IMR-90 (cell line): ENCODE results near the gene SURF4. TPM values are rescaled to one million over a fixed set of nuclear protein-coding genes. Genes with fewer than 3 reads are reported as not detected.

ENCODE experiments used
- ATAC-seq: fragments of 200-7000 bp; cut with Tn5 transposase; 2 replicates; pipeline ENCODE4 v1.9.1; 2020; ENCODE audit warnings: low read depth, mild to moderate bottlenecking, moderate library complexity
- BruUV-seq: library from RNA; stranded (reverse); fragments of 400-500 nt; replicated peaks from 2 replicates; lab custom pipeline; 2021; lab: Mats Ljungman, UMichigan
- CTCF ChIA-PET: fragments of 300-600 bp; formaldehyde crosslinking; extraction: SDS; loops from one replicate; lab custom pipeline; 2021; ENCODE audit warnings: antibody characterized with exemption; lab: Yijun Ruan, JAX
- POLR2A ChIA-PET: fragments of 300-600 bp; sonication (Branson Sonifier 250); formaldehyde crosslinking; loops from one replicate; lab custom pipeline; 2022; ENCODE audit warnings: antibody characterized with exemption; ENCODE audit not compliant: unreplicated experiment; lab: Charles Lee
- DNase-seq: peaks from one replicate; pipeline ENCODE4 v3.0.0; 2013
- H2AFZ ChIP-seq: replicated peaks from 2 replicates; pipeline ENCODE3; 2013; ENCODE audit warnings: low read length, mild to moderate bottlenecking; ENCODE audit not compliant: poor library complexity
- H2AK5ac ChIP-seq: 2 replicates; pipeline ENCODE4 v1.6.1; 2013; ENCODE audit warnings: low read depth, low read length, inconsistent platforms
- H2AK9ac ChIP-seq: replicated peaks from 2 replicates; pipeline ENCODE3; 2013; ENCODE audit warnings: mild to moderate bottlenecking, low read depth, low read length, moderate library complexity; ENCODE audit not compliant: poor library complexity
- H2BK120ac ChIP-seq: 2 replicates; pipeline ENCODE4 v1.6.1; 2013; ENCODE audit warnings: low read depth, low read length, inconsistent platforms
- H2BK15ac ChIP-seq: 3 replicates; pipeline ENCODE4 v1.6.1; 2013; ENCODE audit warnings: low read depth, low read length, inconsistent platforms
- H2BK20ac ChIP-seq: 2 replicates; pipeline ENCODE4 v1.6.1; 2013; ENCODE audit warnings: low read depth, mild to moderate bottlenecking, inconsistent platforms, low read length, moderate library complexity
- H2BK5ac ChIP-seq: 2 replicates; pipeline ENCODE4 v1.6.1; 2013; ENCODE audit warnings: mild to moderate bottlenecking, low read depth, low read length, inconsistent platforms; ENCODE audit not compliant: poor library complexity, severe bottlenecking
- H3K14ac ChIP-seq: replicated peaks from 2 replicates; pipeline ENCODE4 v1.6.1; 2013; ENCODE audit warnings: low read depth, low read length, inconsistent platforms
- H3K18ac ChIP-seq: 2 replicates; pipeline ENCODE4 v1.6.1; 2013; ENCODE audit warnings: low read depth, low read length, control low read depth
- H3K23ac ChIP-seq: 2 replicates; pipeline ENCODE4 v1.6.1; 2013; ENCODE audit warnings: low read depth, low read length, inconsistent platforms
- H3K27ac ChIP-seq: 2 replicates; pipeline ENCODE4 v1.5.1; 2013; ENCODE audit warnings: mild to moderate bottlenecking, control low read depth, low read length; ENCODE audit not compliant: insufficient read depth
- H3K27me3 ChIP-seq: 2 replicates; pipeline ENCODE4 v1.6.1; 2013; ENCODE audit warnings: low read length; ENCODE audit not compliant: control insufficient read depth, insufficient read depth
- H3K36me3 ChIP-seq: 2 replicates; pipeline ENCODE4 v1.6.1; 2013; ENCODE audit warnings: low read length, mixed read lengths; ENCODE audit not compliant: control insufficient read depth, insufficient read depth
- H3K4ac ChIP-seq: 2 replicates; pipeline ENCODE4 v1.6.1; 2013; ENCODE audit warnings: low read depth, low read length, inconsistent platforms
- H3K4me1 ChIP-seq: 2 replicates; pipeline ENCODE4 v1.6.1; 2013; ENCODE audit warnings: low read length, mixed read lengths; ENCODE audit not compliant: control insufficient read depth, insufficient read depth
- H3K4me2 ChIP-seq: 2 replicates; pipeline ENCODE4 v1.6.1; 2013; ENCODE audit warnings: low read depth, mild to moderate bottlenecking, control low read depth, low read length, moderate library complexity
- H3K4me3 ChIP-seq: 2 replicates; pipeline ENCODE4 v1.5.1; 2013; ENCODE audit warnings: low read depth, mild to moderate bottlenecking, control low read depth, low read length, moderate library complexity; ENCODE audit not compliant: insufficient read depth
- H3K56ac ChIP-seq: 2 replicates; pipeline ENCODE4 v1.6.1; 2013; ENCODE audit warnings: low read length, inconsistent platforms; ENCODE audit not compliant: insufficient read depth; ENCODE audit errors: extremely low read depth
- H3K79me1 ChIP-seq, 2 experiments: 2 replicates each; pipeline ENCODE4 v1.6.1; 2013; ENCODE audit warnings: low read length in 2 of 2, inconsistent platforms in 1 of 2, low read depth in 1 of 2
- H3K9ac ChIP-seq: 2 replicates; pipeline ENCODE4 v1.6.1; 2013; ENCODE audit warnings: low read depth, low read length, control low read depth
- H3K9me1 ChIP-seq: 2 replicates; pipeline ENCODE4 v1.6.1; 2013; ENCODE audit warnings: low read length, inconsistent platforms; ENCODE audit not compliant: insufficient read depth
- H3K9me3 ChIP-seq: 2 replicates; pipeline ENCODE4 v1.6.1; 2013; ENCODE audit warnings: low read length; ENCODE audit not compliant: control insufficient read depth, insufficient read depth
- H4K20me1 ChIP-seq: 2 replicates; pipeline ENCODE4 v1.6.1; 2013; ENCODE audit warnings: low read length, inconsistent platforms; ENCODE audit not compliant: insufficient read depth
- H4K5ac ChIP-seq: 2 replicates; pipeline ENCODE4 v1.6.1; 2013; ENCODE audit warnings: mild to moderate bottlenecking, low read depth, low read length, control low read depth
- H4K8ac ChIP-seq, 2 experiments: 2 replicates each; pipeline ENCODE4 v1.6.1; 2013; ENCODE audit warnings: low read depth in 2 of 2, low read length in 2 of 2, control low read depth in 1 of 2, inconsistent platforms in 1 of 2
- H4K91ac ChIP-seq: 2 replicates; pipeline ENCODE4 v1.6.1; 2013; ENCODE audit warnings: low read depth, low read length, inconsistent platforms; ENCODE audit not compliant: insufficient read depth
- BHLHE40 ChIP-seq: fragments of 150-350 bp; IDR thresholded peaks from 2 replicates; pipeline ENCODE4 v1.6.1; 2016; ENCODE audit warnings: mild to moderate bottlenecking, low read depth, low read length
- CHD1 ChIP-seq: IDR thresholded peaks from 2 replicates; pipeline ENCODE4 v1.6.1; 2012; ENCODE audit warnings: low read depth, low read length, improper control_type of control experiment
- CTCF ChIP-seq: conservative IDR thresholded peaks from 2 replicates; pipeline ENCODE4 v1.5.1; 2012; ENCODE audit warnings: mild to moderate bottlenecking, low read depth, low read length, improper control_type of control experiment
- ELK1 ChIP-seq: fragments of 150-350 bp; IDR thresholded peaks from 2 replicates; pipeline ENCODE4 v1.6.1; 2016; ENCODE audit warnings: low read depth, mild to moderate bottlenecking, low read length, moderate library complexity, borderline replicate concordance
- FOS ChIP-seq: fragments of 150-350 bp; IDR thresholded peaks from 2 replicates; pipeline ENCODE4 v1.6.1; 2016; ENCODE audit warnings: low read depth, low read length
- MAFK ChIP-seq: IDR thresholded peaks from 2 replicates; pipeline ENCODE4 v1.6.1; 2012; ENCODE audit warnings: low read depth, low read length, improper control_type of control experiment
- MXI1 ChIP-seq: IDR thresholded peaks from 2 replicates; pipeline ENCODE4 v1.6.1; 2012; ENCODE audit warnings: low read depth, mild to moderate bottlenecking, low read length, moderate library complexity, borderline replicate concordance
- POLR2A ChIP-seq: IDR thresholded peaks from 2 replicates; pipeline ENCODE4 v1.6.1; 2012; ENCODE audit warnings: mild to moderate bottlenecking, low read depth, low read length
- RAD21 ChIP-seq: IDR thresholded peaks from 2 replicates; pipeline ENCODE4 v1.6.1; 2012; ENCODE audit warnings: low read length, improper control_type of control experiment
- RFX5 ChIP-seq: IDR thresholded peaks from 2 replicates; pipeline ENCODE4 v1.8.0; 2012; ENCODE audit warnings: low read depth, mild to moderate bottlenecking, low read length, moderate library complexity
- SMC3 ChIP-seq: fragments of 150-350 bp; IDR thresholded peaks from 2 replicates; pipeline ENCODE4 v1.6.1; 2016; ENCODE audit warnings: low read depth, mild to moderate bottlenecking, antibody characterized with exemption, low read length, moderate library complexity
- USF2 ChIP-seq: fragments of 150-350 bp; IDR thresholded peaks from 2 replicates; pipeline ENCODE4 v1.6.1; 2017; ENCODE audit warnings: mild to moderate bottlenecking, antibody characterized with exemption, low read length, low read depth
- WGBS, 2 experiments: methylation state at CpG; one replicate each; pipeline versions ENCODE4 v1.1.5 to v1.1.7; 2013; ENCODE audit warnings: missing lambda C conversion rate in 2 of 2; ENCODE audit not compliant: insufficient read length in 1 of 2; ENCODE audit errors: extremely low coverage in 2 of 2; 5-methylcytosine and 5-hydroxymethylcytosine counted together
- dilution Hi-C: fragments of 300-500 bp; cut with HindIII; formaldehyde crosslinking; loops from one replicate; pipeline ENCODE4 v1.14.3; 2018; ENCODE audit warnings: low sequenced_read_pairs; ENCODE audit not compliant: unreplicated experiment
- in situ Hi-C: fragments of 300-500 bp; cut with MboI; formaldehyde crosslinking; loops from 3 replicates; pipeline ENCODE4 v1.14.3; 2019; ENCODE audit warnings: low sequenced_read_pairs, inconsistent platforms, mixed read lengths
- intact Hi-C: fragments of 100-400 bp; cut with micrococcal nuclease; formaldehyde crosslinking; loops from 2 replicates; pipeline ENCODE4 v1.10.0; 2022
- polyA plus RNA-seq, 3 experiments: library from polyadenylated mRNA; depleted of rRNA; stranded (reverse); fragments of >200 nt; gene quantifications; 2 replicates each; pipeline ENCODE4 v1.2.3, GENCODE V29; 2012; ENCODE audit warnings: low replicate concordance in 1 of 3
- total RNA-seq: library from RNA; depleted of rRNA; stranded (reverse); fragments of >200 nt; gene quantifications from 2 replicates; pipeline ENCODE4 v1.2.3, GENCODE V29; 2012

The SURF4 gene
- total and polyA plus RNA-seq, 2 of the 4 experiments (the other 2 are of a cell fraction): 307 to 532 TPM

GRCh38 chr9:133321411-133321935 is 54.4 kb downstream of the SURF4 start:
- dilution Hi-C loops: no loop called here
- no peak overlapping the region for H3K4me2 ChIP-seq
- no TSS peak for BruUV-seq
- H3K27ac ChIP-seq: no peak overlapping the region
- in situ Hi-C loops: no loop called here
- H4K91ac ChIP-seq: no peak overlapping the region
- CTCF ChIA-PET: no interaction called here
- H2AK5ac ChIP-seq: no peak overlapping the region
- POLR2A ChIA-PET: no interaction called here
- ATAC-seq (no peak), DNase-seq (no peak)
- H3K4me3 ChIP-seq: no peak overlapping the region
- no peak overlapping the region for H2BK120ac ChIP-seq
- H2BK15ac ChIP-seq: no peak overlapping the region
- no peak overlapping the region for H3K18ac ChIP-seq
- no peak overlapping the region for H4K5ac ChIP-seq
- H3K14ac ChIP-seq: no peak overlapping the region
- 97% methylated on average over 7 of the region's 13 CpGs; no CpG with 5 or more reads in 1 of the 2 experiments for WGBS, 2 experiments
- no peaks in the 10 kb centered on the region for H3K9me1 ChIP-seq
- no peaks in the 10 kb centered on the region for H3K4me1 ChIP-seq
- no peak overlapping the region for H3K9ac ChIP-seq
- no peak for TF ChIP-seq RFX5
- no peak for TF ChIP-seq RAD21
- TF ChIP-seq MXI1: no peak
- TF ChIP-seq ELK1: no peak
- no peak for TF ChIP-seq MAFK
- TF ChIP-seq CTCF: no peak
- no peak for TF ChIP-seq BHLHE40
- TF ChIP-seq USF2: no peak
- no peak for TF ChIP-seq CHD1
- no peak for TF ChIP-seq POLR2A
- TF ChIP-seq FOS: no peak
- TF ChIP-seq SMC3: no peak
- no peak overlapping the region for H2BK20ac ChIP-seq
- H4K8ac ChIP-seq: no peak overlapping the region
- H2BK5ac ChIP-seq: no peak overlapping the region
- intact Hi-C loops: no loop called here
- H2AFZ ChIP-seq: no peak overlapping the region
- no peak overlapping the region for H3K4ac ChIP-seq
- no peaks in the 10 kb centered on the region for H3K36me3 ChIP-seq
- H3K79me1 ChIP-seq: no peaks in the 10 kb centered on the region
- no peaks in the 10 kb centered on the region for H4K20me1 ChIP-seq
- H2AK9ac ChIP-seq: no peak overlapping the region
- no peaks in the 10 kb centered on the region for H3K9me3 ChIP-seq
- no peak overlapping the region for H3K56ac ChIP-seq
- H3K27me3 ChIP-seq: peaks cover 21% of the 10 kb centered on the region
- H3K23ac ChIP-seq: no peak overlapping the region
